GM12878 (cell line): ENCODE measurements around the gene DST. TPM values are rescaled to one million over a fixed set of nuclear protein-coding genes. Genes with fewer than 3 reads are reported as not detected.

Experiments
- ATAC-seq: fragments of 200-7000 bp; cut with Tn5 transposase; 3 replicates; pipeline ENCODE4 v1.9.1; 2020; ENCODE audit warnings: mild to moderate bottlenecking, moderate library complexity
- BruUV-seq: library from RNA; stranded (reverse); fragments of 400-500 nt; replicated peaks from 2 replicates; lab custom pipeline; 2021; lab: Mats Ljungman, UMichigan
- CTCF ChIA-PET: fragments of 300-600 bp; sonication (Branson Sonifier 250); formaldehyde crosslinking; extraction: SDS; loops from one replicate; lab custom pipeline; 2021; ENCODE audit warnings: inconsistent platforms; lab: Yijun Ruan, JAX
- POLR2A ChIA-PET: fragments of 350-600 bp; formaldehyde crosslinking; extraction: SDS; loops from one replicate; lab custom pipeline; 2021; ENCODE audit warnings: inconsistent platforms; lab: Charles Lee
- RAD21 ChIA-PET: fragments of 300-600 bp; sonication (Branson Sonifier 250); formaldehyde crosslinking; loops from one replicate; lab custom pipeline; 2023; ENCODE audit warnings: antibody characterized with exemption; ENCODE audit not compliant: unreplicated experiment; lab: Charles Lee
- SMC1A ChIA-PET: fragments of 300-600 bp; sonication (Branson Sonifier 250); formaldehyde crosslinking; loops from one replicate; lab custom pipeline; 2023; ENCODE audit not compliant: unreplicated experiment, uncharacterized antibody; lab: Charles Lee
- DNase-seq: peaks from one replicate; pipeline ENCODE4 v3.0.0-alpha.2; 2011; ENCODE audit warnings: low read depth, low spot score
- FAIRE-seq: peaks from 3 replicates; lab custom pipeline; 2011; peaks lifted over from hg19 to GRCh38; lab: Jason Lieb, UNC
- H2AFZ ChIP-seq: 2 replicates; pipeline ENCODE4 v1.6.0; 2011; ENCODE audit warnings: low read depth, low read length, control low read depth; ENCODE audit not compliant: control insufficient read depth
- H3K27ac ChIP-seq: 2 replicates; pipeline ENCODE4 v1.5.1; 2011; ENCODE audit warnings: control low read depth; ENCODE audit not compliant: control insufficient read depth, insufficient read depth
- H3K27me3 ChIP-seq, 2 experiments: replicated peaks in 1 of 2; 2 replicates each; pipeline versions ENCODE4 v1.6.0 to v1.6.1; 2011; ENCODE audit warnings: low read length in 1 of 2; ENCODE audit not compliant: control insufficient read depth in 2 of 2, insufficient read depth in 2 of 2
- H3K36me3 ChIP-seq, 2 experiments: 2 replicates each; pipeline ENCODE4 v1.5.1; 2011; ENCODE audit warnings: low read length in 1 of 2; ENCODE audit not compliant: control insufficient read depth in 2 of 2, insufficient read depth in 2 of 2
- H3K4me1 ChIP-seq: 2 replicates; pipeline ENCODE4 v1.6.1; 2011; ENCODE audit warnings: mild to moderate bottlenecking, low read length, moderate library complexity, mixed read lengths; ENCODE audit not compliant: control insufficient read depth, insufficient read depth
- H3K4me2 ChIP-seq: 2 replicates; pipeline ENCODE4 v1.6.0; 2011; ENCODE audit warnings: control low read depth; ENCODE audit not compliant: control insufficient read depth, insufficient read depth
- H3K4me3 ChIP-seq: fragments of 200-600 bp; sonication (generic); 2 replicates; pipeline ENCODE4 v1.5.1; 2016
- H3K79me2 ChIP-seq: 2 replicates; pipeline ENCODE4 v1.6.0; 2011; ENCODE audit warnings: low read length; ENCODE audit not compliant: control insufficient read depth, insufficient read depth
- H3K9ac ChIP-seq: 2 replicates; pipeline ENCODE4 v1.8.0; 2011; ENCODE audit warnings: low read length, control low read depth, mixed read lengths; ENCODE audit not compliant: control insufficient read depth, insufficient read depth
- H3K9me3 ChIP-seq: replicated peaks from 3 replicates; pipeline ENCODE4 v1.5.1; 2011; ENCODE audit warnings: mild to moderate bottlenecking, low read length; ENCODE audit not compliant: control insufficient read depth, insufficient read depth
- H4K20me1 ChIP-seq: 2 replicates; pipeline ENCODE4 v1.6.0; 2011; ENCODE audit not compliant: control insufficient read depth, insufficient read depth
- ATF2 ChIP-seq: IDR thresholded peaks from 2 replicates; pipeline ENCODE4 v1.6.1; 2012; ENCODE audit warnings: low read length, inconsistent platforms
- CHD2 ChIP-seq: IDR thresholded peaks from 2 replicates; pipeline ENCODE4 v1.6.1; 2011; ENCODE audit warnings: low read depth, low read length, improper control_type of control experiment, borderline replicate concordance
- E2F8 ChIP-seq: fragments of 450-650 bp; IDR thresholded peaks from 2 replicates; pipeline ENCODE4 v1.6.1; 2018; ENCODE audit warnings: mild to moderate bottlenecking, low read depth, moderate library complexity; ENCODE audit not compliant: partially characterized antibody
- EED ChIP-seq: sonication (generic); IDR thresholded peaks from 2 replicates; pipeline ENCODE4 v1.6.1; 2016; ENCODE audit warnings: antibody characterized with exemption, low read depth
- FOS ChIP-seq: IDR thresholded peaks from 3 replicates; pipeline ENCODE4 v1.6.1; 2011; ENCODE audit warnings: borderline replicate concordance; ENCODE audit not compliant: insufficient read length; ENCODE audit errors: extremely low read depth
- MTA3 ChIP-seq: IDR thresholded peaks from 2 replicates; pipeline ENCODE4 v1.6.1; 2012; ENCODE audit warnings: low read length, inconsistent platforms, borderline replicate concordance
- RAD21 ChIP-seq: IDR thresholded peaks from 2 replicates; pipeline ENCODE4 v1.6.1; 2011; ENCODE audit warnings: mild to moderate bottlenecking, low read depth, low read length, moderate library complexity; ENCODE audit not compliant: insufficient read depth
- RAD51 ChIP-seq: fragments of 450-650 bp; IDR thresholded peaks from 2 replicates; pipeline ENCODE4 v1.6.1; 2016; ENCODE audit warnings: moderate library complexity, mild to moderate bottlenecking, inconsistent platforms
- SUPT20H ChIP-seq: IDR thresholded peaks from 2 replicates; pipeline ENCODE4 v1.6.1; 2011; ENCODE audit warnings: low read depth, mild to moderate bottlenecking, low read length, moderate library complexity, borderline replicate concordance; ENCODE audit not compliant: control insufficient read depth
- WRNIP1 ChIP-seq: IDR thresholded peaks from 2 replicates; pipeline ENCODE4 v1.6.1; 2011; ENCODE audit warnings: low read depth, low read length, improper control_type of control experiment, borderline replicate concordance
- in situ Hi-C: fragments of 300-500 bp; cut with MboI; formaldehyde crosslinking; loops from 9 replicates; pipeline ENCODE4 v1.14.3; 2018; ENCODE audit warnings: mixed read lengths
- intact Hi-C: fragments of 100-400 bp; cut with micrococcal nuclease; formaldehyde crosslinking; loops from one replicate; pipeline ENCODE4 v1.14.2; 2022; ENCODE audit not compliant: unreplicated experiment
- polyA plus RNA-seq, 11 experiments: library from polyadenylated mRNA; depleted of rRNA in 4 of 11; unstranded in 6 of 11; stranded (reverse) in 5 of 11; fragments of >200 nt; fragmentation: Nextera tagmentation in 4 of 11; fragmentation: Illumina TruSeq in 1 of 11; extraction: Ambion mirVana in 4 of 11; extraction: Trizol in 1 of 11; gene quantifications; 1 replicate in 1 of 11; 2 replicates in 10 of 11; pipeline versions ENCODE4 v1.2.1 to v1.2.3, GENCODE V29; 2011 to 2016; ENCODE audit warnings: inconsistent platforms in 2 of 11, missing spikeins in 2 of 11, low read depth in 1 of 11
- total RNA-seq, 4 experiments: library from RNA; depleted of rRNA in 3 of 4; stranded (reverse); fragments of >200 nt in 3 of 4; fragmentation: Illumina TruSeq in 1 of 4; extraction: Trizol in 1 of 4; gene quantifications; 2 replicates each; pipeline versions ENCODE4 v1.2.1 to v1.2.3, GENCODE V29; 2013 to 2021

The DST gene
- total and polyA plus RNA-seq, 10 of the 15 experiments (the other 5 are each of a cell fraction or from before 2014, with no cell fraction given): 32.1 to 156 (median 75.0) TPM

- ChIA-PET RAD21 (interaction anchor here (3.0 kb wide), 1 partner anchor 14 kb away, joined by 13 read pairs; no protein-coding TSS in a partner anchor), CTCF (interaction anchor here (1.2 to 1.6 kb wide), 4 partner anchors 10 to 129 kb away, joined by 3 to 7 read pairs (median 4); no protein-coding TSS in a partner anchor), POLR2A (interaction anchor here (2.3 kb wide), 1 partner anchor 14 kb away, joined by 15 read pairs; no protein-coding TSS in a partner anchor), SMC1A (interaction anchor here (0.9 to 4.2 kb wide), 5 partner anchors 10 to 108 kb away, joined by 3 to 11 read pairs (median 4); no protein-coding TSS in a partner anchor)
- Histone ChIP-seq H3K79me2 (no peaks in the 10 kb centered on the region), H2AFZ (no peak overlapping the region), H3K4me2 (no peak overlapping the region), H3K4me1 (no peaks in the 10 kb centered on the region), H3K4me3 (no peak overlapping the region), H4K20me1 (0 out of 2 replicates have a peak, but pooled peaks cover under 1% of the 10 kb centered on the region), H3K27ac (no peak overlapping the region), H3K27me3 (no peaks in the 10 kb centered on the region), H3K9me3 (no peaks in the 10 kb centered on the region), H3K9ac (no peak overlapping the region), H3K36me3 (peaks cover 4 to 42% of the 10 kb centered on the region in 2 experiments)
- ATAC-seq (no peak), DNase-seq (no peak), FAIRE-seq (no peak)
- no TSS peak for BruUV-seq
- in situ Hi-C loops (no loop called here), intact Hi-C loops (no loop called here)
- TF ChIP-seq EED (no peak), ATF2 (no peak), SUPT20H (no peak), CHD2 (no peak), MTA3 (no peak), E2F8 (no peak), RAD21 (no peak), WRNIP1 (no peak), RAD51 (no peak), FOS (no peak)
Measured at GRCh38 chr6:56527934-56528333, 114.8 kb downstream of the DST start.
